Stomach (tissue), 4 donors: ENCODE measurements around the gene ACBD3.
A peak's percentile ranks its signal among the peaks of the same experiment; 100 is the strongest.

Source experiments
- EP300 ChIP-seq: sonication (generic); formaldehyde crosslinking; IDR thresholded peaks from one replicate; pipeline ENCODE4 v1.6.1; 2017; ENCODE audit warnings: antibody characterized with exemption
- POLR2A ChIP-seq, 4 donors: fragments of 450-650 bp; IDR thresholded peaks; one replicate each; pipeline ENCODE4 v1.6.1; 2016; ENCODE audit warnings: antibody characterized with exemption in 4 of 4, control low read depth in 2 of 4, mild to moderate bottlenecking in 1 of 4, moderate library complexity in 1 of 4
- POLR2AphosphoS5 ChIP-seq, 3 donors: sonication (generic); formaldehyde crosslinking; IDR thresholded peaks; one replicate each; pipeline ENCODE4 v1.6.1; 2016; ENCODE audit warnings: antibody characterized with exemption in 3 of 3
- TF ChIP-seq, protein P1 (sequence below), 7 experiments: fragments of 450-650 bp in 4 of 7; fragments of 200-600 bp in 3 of 7; sonication (generic) in 3 of 7; IDR thresholded peaks; one replicate each; pipeline ENCODE4 v1.5.1; 2016 to 2019; ENCODE audit warnings: antibody characterized with exemption in 7 of 7, control low read depth in 2 of 7, mild to moderate bottlenecking in 1 of 7

DNA sequence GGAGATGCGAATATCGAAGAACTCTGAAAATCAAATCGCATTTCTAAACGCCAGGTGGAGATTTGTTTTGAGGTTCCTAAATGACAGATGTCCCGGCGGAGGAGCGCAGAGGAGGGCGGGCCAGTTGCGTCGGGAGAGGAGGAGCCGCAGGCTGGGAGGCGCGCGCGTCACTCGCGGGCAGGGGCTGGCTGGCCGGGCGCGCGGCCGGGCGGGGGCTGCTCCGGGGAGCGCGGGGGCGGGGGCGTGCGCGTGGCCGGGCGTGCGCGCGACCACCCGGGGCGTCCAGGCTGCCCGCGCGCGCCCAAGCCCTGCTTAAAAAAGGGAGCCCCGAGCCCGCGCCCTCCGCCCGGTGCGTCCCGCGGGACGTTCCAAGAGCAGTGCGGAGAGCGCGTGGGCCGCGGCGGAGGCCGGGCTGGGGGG is 76.7 kb downstream of the ACBD3 start:
- no peak for TF ChIP-seq POLR2A (IDR thresholded peaks at IDR 0.05)
- TF ChIP-seq, protein P1, sequence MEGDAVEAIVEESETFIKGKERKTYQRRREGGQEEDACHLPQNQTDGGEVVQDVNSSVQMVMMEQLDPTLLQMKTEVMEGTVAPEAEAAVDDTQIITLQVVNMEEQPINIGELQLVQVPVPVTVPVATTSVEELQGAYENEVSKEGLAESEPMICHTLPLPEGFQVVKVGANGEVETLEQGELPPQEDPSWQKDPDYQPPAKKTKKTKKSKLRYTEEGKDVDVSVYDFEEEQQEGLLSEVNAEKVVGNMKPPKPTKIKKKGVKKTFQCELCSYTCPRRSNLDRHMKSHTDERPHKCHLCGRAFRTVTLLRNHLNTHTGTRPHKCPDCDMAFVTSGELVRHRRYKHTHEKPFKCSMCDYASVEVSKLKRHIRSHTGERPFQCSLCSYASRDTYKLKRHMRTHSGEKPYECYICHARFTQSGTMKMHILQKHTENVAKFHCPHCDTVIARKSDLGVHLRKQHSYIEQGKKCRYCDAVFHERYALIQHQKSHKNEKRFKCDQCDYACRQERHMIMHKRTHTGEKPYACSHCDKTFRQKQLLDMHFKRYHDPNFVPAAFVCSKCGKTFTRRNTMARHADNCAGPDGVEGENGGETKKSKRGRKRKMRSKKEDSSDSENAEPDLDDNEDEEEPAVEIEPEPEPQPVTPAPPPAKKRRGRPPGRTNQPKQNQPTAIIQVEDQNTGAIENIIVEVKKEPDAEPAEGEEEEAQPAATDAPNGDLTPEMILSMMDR (IDR thresholded peaks at IDR 0.05), result no peak
- peak in 2 of 3 donors; percentile 31 to 39 for TF ChIP-seq POLR2AphosphoS5 (IDR thresholded peaks at IDR 0.05)
- no peak for TF ChIP-seq EP300
